HFF-Myc (cell line): Measurements from ENCODE around the gene PHLDA3.

Experiments used
- DNase-seq: peaks from one replicate; pipeline ENCODE4 v3.0.0-alpha.2; 2011; ENCODE audit warnings: low read depth; ENCODE audit errors: extremely low read depth
- H3K4me3 ChIP-seq: replicated peaks from 2 replicates; pipeline ENCODE4 v1.5.1; 2011; ENCODE audit warnings: low read depth, mild to moderate bottlenecking, control low read depth, low read length
- CTCF ChIP-seq: IDR thresholded peaks from 2 replicates; pipeline ENCODE4 v1.5.1; 2012; ENCODE audit warnings: mild to moderate bottlenecking, low read depth, low read length, control low read depth; ENCODE audit errors: missing control alignments

PHLDA3 gene

GRCh38 chr1:201508809-201509208, 39.8 kb upstream of the PHLDA3 start:
- no peak for DNase-seq
- no peak for TF ChIP-seq CTCF
- no peak overlapping the region for H3K4me3 ChIP-seq

GRCh38 chr1:201507360-201507675, 38.3 kb upstream of the PHLDA3 start:
- no peak for DNase-seq
- TF ChIP-seq CTCF = no peak
- peak overlapping the region; percentile 70 for H3K4me3 ChIP-seq

- TF ChIP-seq CTCF = no peak
- peak within 1 kb of the TSS; percentile 70 for H3K4me3 ChIP-seq
- DNase-seq = no peak
These were observed 37.8 kb upstream of the PHLDA3 start, which contains the start of gene CSRP1 for GRCh38 chr1:201506557-201507359. TSS of gene CSRP1 (minus strand) at chr1:201507123. CDS start at chr1:201496303, 10,820 bp downstream.

GRCh38 chr1:201506092-201506491, 37.1 kb upstream of the PHLDA3 start:
- H3K4me3 ChIP-seq = peak overlapping the region; percentile 70
- DNase-seq = no peak
- TF ChIP-seq CTCF = no peak

- DNase-seq = no peak
- TF ChIP-seq CTCF = no peak
- peak overlapping the region; percentile 70 for H3K4me3 ChIP-seq
These were observed 36.5 kb upstream of the PHLDA3 start for GRCh38 chr1:201505503-201505890.

GRCh38 chr1:201504799-201505502, 36.0 kb upstream of the PHLDA3 start:
- peak overlapping the region; percentile 70 for H3K4me3 ChIP-seq
- TF ChIP-seq CTCF = no peak
- DNase-seq = no peak
